Measurements from ENCODE around the gene KCNK15. TPM values are rescaled to one million over a fixed set of nuclear protein-coding genes. Genes with fewer than 3 reads are reported as not detected.

KCNK15 gene
- polyA plus RNA-seq, 1 experiment, result 0.82 TPM

GRCh38 chr20:44750081-44750805 lies 4.6 kb downstream of the KCNK15 start:
- 0 out of 2 replicates have a peak, but pooled peaks have one; percentile 12 for TF ChIP-seq CTCF (IDR thresholded peaks at IDR 0.05; ENCODE audit: insufficient read depth, low read depth, low read length)
- ChIA-PET CTCF (interaction anchor here (0.9 to 1.6 kb wide), 2 partner anchors 21 to 116 kb away, joined by 3 to 5 read pairs; no protein-coding TSS in a partner anchor), POLR2A (no interaction called here)
- H3K4me3 ChIP-seq (ENCODE audit: low read depth, low read length), result no peak overlapping the region
- no peak for DNase-seq (ENCODE audit: low read depth)
- no peaks in the 10 kb centered on the region for H3K36me3 ChIP-seq (ENCODE audit: control insufficient read depth, insufficient read depth, low read length)
- H3K27me3 ChIP-seq (ENCODE audit: control insufficient read depth, insufficient read depth, low read length), result peaks cover 10% of the 10 kb centered on the region

GRCh38 chr20:44752099-44752931 lies 6.7 kb downstream of the KCNK15 start:
- ChIA-PET CTCF (interaction anchor here (0.9 to 2.0 kb wide), 7 partner anchors 18 to 122 kb away, joined by 3 to 5 read pairs (median 4); no protein-coding TSS in a partner anchor), POLR2A (no interaction called here)
- DNase-seq (ENCODE audit: low read depth), result no peak
- no peaks in the 10 kb centered on the region for H3K36me3 ChIP-seq (ENCODE audit: control insufficient read depth, insufficient read depth, low read length)
- H3K4me3 ChIP-seq (ENCODE audit: low read depth, low read length), result no peak overlapping the region
- H3K27me3 ChIP-seq (ENCODE audit: control insufficient read depth, insufficient read depth, low read length), result peaks cover 8% of the 10 kb centered on the region
- no peak for TF ChIP-seq CTCF (IDR thresholded peaks at IDR 0.05; ENCODE audit: insufficient read depth, low read depth, low read length)

- TF ChIP-seq CTCF (IDR thresholded peaks at IDR 0.05; ENCODE audit: insufficient read depth, low read depth, low read length), result no peak
- peaks cover 5% of the 10 kb centered on the region; the same call in 1 of the 2 replicates for H3K27me3 ChIP-seq (ENCODE audit: control insufficient read depth, insufficient read depth, low read length)
- POLR2A ChIA-PET, result no interaction called here
- no peak for DNase-seq (ENCODE audit: low read depth)
- no peaks in the 10 kb centered on the region for H3K36me3 ChIP-seq (ENCODE audit: control insufficient read depth, insufficient read depth, low read length)
- CTCF ChIA-PET, result interaction anchor here (1.5 to 2.0 kb wide), 2 partner anchors 8 to 11 kb away, joined by 4 to 10 read pairs; partner anchors contain the start of gene KCNK15
- H3K4me3 ChIP-seq (ENCODE audit: low read depth, low read length), result no peak overlapping the region
Observed at GRCh38 chr20:44754554-44754953, 8.9 kb downstream of the KCNK15 start.

- no peak for DNase-seq (ENCODE audit: low read depth)
- ChIA-PET POLR2A (no interaction called here), CTCF (interaction anchor here (1.3 to 2.0 kb wide), 2 partner anchors 9 to 13 kb away, joined by 4 to 10 read pairs; partner anchors contain the start of gene KCNK15)
- Histone ChIP-seq H3K27me3 (ENCODE audit: control insufficient read depth, insufficient read depth, low read length) (peaks cover 7% of the 10 kb centered on the region), H3K36me3 (ENCODE audit: control insufficient read depth, insufficient read depth, low read length) (no peaks in the 10 kb centered on the region), H3K4me3 (ENCODE audit: low read depth, low read length) (no peak overlapping the region)
- no peak for TF ChIP-seq CTCF (IDR thresholded peaks at IDR 0.05; ENCODE audit: insufficient read depth, low read depth, low read length)
Observed at GRCh38 chr20:44756011-44756688, 10.5 kb downstream of the KCNK15 start.

All from BJ (cell line).